HEK293T (cell line): ENCODE results near the gene AIFM1.

Experiments used
- ARNT ChIP-seq: fragments of 450-650 bp; IDR thresholded peaks from 2 replicates; pipeline ENCODE4 v1.6.1; 2017; ENCODE audit warnings: mild to moderate bottlenecking
- BHLHE40 ChIP-seq: fragments of 450-650 bp; IDR thresholded peaks from 2 replicates; pipeline ENCODE4 v1.6.1; 2016; ENCODE audit warnings: mild to moderate bottlenecking, moderate library complexity, borderline replicate concordance
- ELF4 ChIP-seq: fragments of 450-650 bp; IDR thresholded peaks from 2 replicates; pipeline ENCODE4 v1.6.1; 2017; ENCODE audit warnings: antibody characterized with exemption
- FOXA1 ChIP-seq: fragments of 450-650 bp; IDR thresholded peaks from 2 replicates; pipeline ENCODE4 v1.6.1; 2016; ENCODE audit warnings: mild to moderate bottlenecking
- FOXK2 ChIP-seq: fragments of 450-650 bp; IDR thresholded peaks from 2 replicates; pipeline ENCODE4 v1.6.1; 2016; ENCODE audit warnings: mild to moderate bottlenecking
- FOXM1 ChIP-seq: fragments of 450-650 bp; IDR thresholded peaks from 2 replicates; pipeline ENCODE4 v1.6.1; 2017; ENCODE audit warnings: mild to moderate bottlenecking, borderline replicate concordance
- HDGF ChIP-seq: fragments of 450-650 bp; IDR thresholded peaks from 2 replicates; pipeline ENCODE4 v1.6.1; 2017; ENCODE audit warnings: antibody characterized with exemption, borderline replicate concordance
- L3MBTL2 ChIP-seq: fragments of 450-650 bp; conservative IDR thresholded peaks from 2 replicates; pipeline ENCODE4 v1.6.1; 2016; ENCODE audit warnings: mild to moderate bottlenecking
- NFRKB ChIP-seq: fragments of 450-650 bp; IDR thresholded peaks from 2 replicates; pipeline ENCODE4 v1.6.1; 2016; ENCODE audit warnings: mild to moderate bottlenecking, moderate library complexity
- SP1 ChIP-seq: fragments of 450-650 bp; IDR thresholded peaks from 2 replicates; pipeline ENCODE4 v1.6.1; 2017
- SUZ12 ChIP-seq: fragments of 450-650 bp; IDR thresholded peaks from 2 replicates; pipeline ENCODE4 v1.6.1; 2016; ENCODE audit warnings: mild to moderate bottlenecking
- TARDBP ChIP-seq: fragments of 450-650 bp; IDR thresholded peaks from 2 replicates; pipeline ENCODE4 v1.6.1; 2016
- ZNF384 ChIP-seq: fragments of 450-650 bp; IDR thresholded peaks from 2 replicates; pipeline ENCODE4 v1.6.1; 2016

DNA sequence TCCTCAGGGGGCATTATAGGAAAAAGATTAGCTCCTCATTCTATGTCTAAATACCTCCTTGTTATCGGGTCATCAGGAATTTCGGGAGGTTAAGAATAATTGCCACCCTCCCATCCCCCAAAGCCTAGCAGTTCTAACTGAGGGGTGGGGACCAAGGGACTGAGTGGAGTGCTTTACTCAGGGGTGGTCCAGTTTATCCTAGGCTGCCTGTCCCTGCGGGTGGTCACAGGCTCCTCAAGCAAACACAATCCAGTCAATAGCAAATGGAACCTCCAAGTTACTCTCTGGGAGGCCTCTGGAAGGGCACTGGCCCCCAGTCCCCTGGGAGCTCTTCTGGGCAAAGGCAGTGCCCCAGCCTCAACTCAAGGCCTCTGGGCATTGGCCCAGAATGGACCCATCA lies 62.0 kb downstream of the AIFM1 start:
- TF ChIP-seq FOXM1 (no peak), SUZ12 (no peak), ZNF384 (no peak), FOXA1 (no peak), L3MBTL2 (no peak), TARDBP (no peak), SP1 (no peak), NFRKB (no peak), FOXK2 (no peak), BHLHE40 (no peak), ARNT (no peak), HDGF (no peak), ELF4 (no peak)
